ENCODE results near the gene LPIN1. TPM values are rescaled to one million over a fixed set of nuclear protein-coding genes. Genes with fewer than 3 reads are reported as not detected.

The LPIN1 gene
- total and polyA plus RNA-seq, 10 donors, result 12.3 to 55.7 (median 34.8) TPM

DNA sequence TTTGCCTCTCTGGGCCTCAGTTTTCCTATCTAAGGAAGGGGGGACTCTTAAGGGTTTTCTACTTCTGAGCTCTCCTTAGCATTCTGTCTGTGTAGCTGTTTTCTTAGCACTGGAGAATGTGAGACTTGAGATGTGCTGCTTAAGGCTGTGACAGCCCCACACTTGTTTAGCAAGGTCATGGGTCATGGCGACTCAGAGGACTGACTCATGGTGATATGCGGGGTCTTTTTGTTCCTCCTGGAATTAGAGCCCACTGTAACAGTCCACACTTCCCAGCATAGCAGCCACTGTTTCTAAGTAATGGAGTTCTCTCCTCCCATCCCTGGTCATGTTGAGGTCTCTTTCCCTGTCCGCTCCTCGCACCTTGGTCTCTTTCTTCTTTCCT is 4.1 kb upstream of the LPIN1 start:
- Histone ChIP-seq H3K9me3 (no peaks in the 10 kb centered on the region), H3K27me3 (replicated peaks in 1 of 7) (no peaks in the 10 kb centered on the region), H3K36me3 (no peaks in the 10 kb centered on the region), H3K27ac (no peak overlapping the region), H3K4me1 (peaks cover 15 to 50% (median 40%) of the 10 kb centered on the region in 6 donors), H3K4me3 (no peak overlapping the region)
- no peak for TF ChIP-seq POLR2AphosphoS5 (IDR thresholded peaks at IDR 0.05)
- TF ChIP-seq POLR2A (IDR thresholded peaks at IDR 0.05), result no peak
- TF ChIP-seq CTCF (IDR thresholded peaks at IDR 0.05 in 8 of 11, conservative IDR thresholded peaks at IDR 0.05 in 3 of 11), result no peak
- WGBS, 5 donors, result 92 to 97% (median 94%) methylated on average over 4 of the region's 4 CpGs
- intact Hi-C loops (cut with DNase I; ENCODE audit: low total_unique reads), result loop anchor here (5.0 kb wide), 1 partner anchor 35 kb away; no protein-coding TSS in a partner anchor
- DNase-seq, result no peak

GRCh38 chr2:11742702-11743357 is 3.6 kb upstream of the LPIN1 start:
- DNase-seq, result no peak

DNA sequence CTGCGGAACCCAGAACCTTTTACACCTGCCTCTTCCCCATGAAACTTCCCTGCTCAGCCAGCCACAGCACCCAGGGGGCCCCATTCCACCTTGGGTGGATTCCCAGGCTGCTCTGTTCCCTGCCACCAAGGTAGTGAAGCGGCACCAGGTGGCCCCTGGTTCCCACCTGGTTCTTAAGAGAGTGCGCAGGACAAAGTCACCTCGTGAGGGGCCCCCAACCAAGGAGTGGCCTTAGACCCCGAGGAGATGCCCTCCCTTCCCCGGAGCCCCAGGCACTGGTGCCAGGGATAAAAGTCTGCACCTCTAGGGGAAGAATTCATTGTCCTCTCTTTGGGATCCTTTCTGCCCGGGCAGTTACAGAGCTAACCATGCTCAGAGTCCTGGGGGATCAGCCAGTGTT is 3.1 kb upstream of the LPIN1 start:
- 78 to 98% (median 88%) methylated on average over 5 to 7 of the region's 7 CpGs for WGBS, 5 donors
- Histone ChIP-seq H3K9me3 (no peaks in the 10 kb centered on the region), H3K4me3 (peak overlapping the region in 1 of 8 donors; percentile 54), H3K4me1 (peaks cover 23 to 60% (median 50%) of the 10 kb centered on the region in 6 donors), H3K27ac (peak overlapping the region in 3 of 8 donors; percentile 55 to 76 (median 75)), H3K27me3 (replicated peaks in 1 of 7) (no peaks in the 10 kb centered on the region), H3K36me3 (no peaks in the 10 kb centered on the region)
- intact Hi-C loops (cut with DNase I; ENCODE audit: low total_unique reads), result loop anchor here (5.0 kb wide), 1 partner anchor 34 kb away; no protein-coding TSS in a partner anchor
- TF ChIP-seq POLR2AphosphoS5 (IDR thresholded peaks at IDR 0.05), result no peak
- TF ChIP-seq POLR2A (IDR thresholded peaks at IDR 0.05), result no peak
- no peak for TF ChIP-seq CTCF (IDR thresholded peaks at IDR 0.05 in 8 of 11, conservative IDR thresholded peaks at IDR 0.05 in 3 of 11)
- no peak for DNase-seq

More at GRCh38 chr2:11742702-11743357, 3.6 kb upstream of the LPIN1 start:
- no peaks in the 10 kb centered on the region for H3K36me3 ChIP-seq
- no peaks in the 10 kb centered on the region for H3K27me3 ChIP-seq (replicated peaks in 1 of 7)
- WGBS, 5 donors, result 85 to 91% (median 87%) methylated on average over 15 to 16 of the region's 16 CpGs
- H3K9me3 ChIP-seq, result no peaks in the 10 kb centered on the region
- peak overlapping the region in 1 of 8 donors; percentile 75 for H3K27ac ChIP-seq
- no peak overlapping the region for H3K4me3 ChIP-seq
- H3K4me1 ChIP-seq, result peaks cover 18 to 55% (median 45%) of the 10 kb centered on the region in 6 donors
- intact Hi-C loops (cut with DNase I; ENCODE audit: low total_unique reads), result loop anchor here (5.0 kb wide), 1 partner anchor 34 kb away; no protein-coding TSS in a partner anchor
- TF ChIP-seq POLR2AphosphoS5 (IDR thresholded peaks at IDR 0.05), result no peak
- no peak for TF ChIP-seq CTCF (IDR thresholded peaks at IDR 0.05 in 8 of 11, conservative IDR thresholded peaks at IDR 0.05 in 3 of 11)
- no peak for TF ChIP-seq POLR2A (IDR thresholded peaks at IDR 0.05)

- TF ChIP-seq POLR2A (IDR thresholded peaks at IDR 0.05) (no peak), CTCF (IDR thresholded peaks at IDR 0.05 in 8 of 11, conservative IDR thresholded peaks at IDR 0.05 in 3 of 11) (no peak), POLR2AphosphoS5 (IDR thresholded peaks at IDR 0.05) (peak; percentile 46 to 79 (median 60))
- Histone ChIP-seq H3K9me3 (no peaks in the 10 kb centered on the region), H3K27ac (peak overlapping the region in 7 of 8 donors; percentile 40 to 76 (median 57)), H3K4me3 (peak overlapping the region in 3 of 8 donors; percentile 5 to 54 (median 9)), H3K4me1 (peaks cover 23 to 60% (median 57%) of the 10 kb centered on the region in 6 donors), H3K36me3 (no peaks in the 10 kb centered on the region), H3K27me3 (replicated peaks in 1 of 7) (no peaks in the 10 kb centered on the region)
- intact Hi-C loops (cut with DNase I; ENCODE audit: low total_unique reads), result loop anchor here (5.0 kb wide), 1 partner anchor 33 kb away; no protein-coding TSS in a partner anchor
- WGBS, 5 donors, result 30 to 54% (median 38%) methylated on average over 9 to 10 of the region's 10 CpGs
- peak; percentile 92 for DNase-seq
These were observed 2.4 kb upstream of the LPIN1 start for GRCh38 chr2:11743846-11744553.
